Endothelial cell (in vitro differentiated cells): ENCODE data around the gene C5AR2. TPM values are rescaled to one million over a fixed set of nuclear protein-coding genes. Genes with fewer than 3 reads are reported as not detected.
"Not testable (repeated sequence)": the region's sequence is repeated elsewhere in the genome, so short reads cannot be mapped to it uniquely, and the experiment has no call there.

ENCODE experiments used
- DNase-seq: peaks from one replicate; pipeline ENCODE4 v3.0.0; 2021; ENCODE audit warnings: low spot score
- H3K27ac Mint-ChIP-seq: one replicate; pipeline ENCODE4 v1.8.0; 2021; ENCODE audit warnings: mixed read lengths, inconsistent platforms; ENCODE audit not compliant: unreplicated experiment
- H3K27me3 Mint-ChIP-seq: one replicate; pipeline ENCODE4 v1.8.0; 2021; ENCODE audit warnings: mild to moderate bottlenecking, moderate library complexity, mixed read lengths, inconsistent platforms; ENCODE audit not compliant: unreplicated experiment
- H3K36me3 Mint-ChIP-seq: one replicate; pipeline ENCODE4 v1.8.0; 2021; ENCODE audit warnings: mild to moderate bottlenecking, low read depth, mixed read lengths, inconsistent platforms; ENCODE audit not compliant: unreplicated experiment
- H3K4me1 Mint-ChIP-seq: one replicate; pipeline ENCODE4 v1.8.0; 2021; ENCODE audit warnings: mild to moderate bottlenecking, mixed read lengths, inconsistent platforms; ENCODE audit not compliant: unreplicated experiment
- H3K4me3 Mint-ChIP-seq: one replicate; pipeline ENCODE4 v1.8.0; 2021; ENCODE audit warnings: mild to moderate bottlenecking, mixed read lengths, inconsistent platforms; ENCODE audit not compliant: unreplicated experiment
- H3K9me3 Mint-ChIP-seq: one replicate; pipeline ENCODE4 v1.8.0; 2021; ENCODE audit warnings: mixed read lengths, inconsistent platforms; ENCODE audit not compliant: unreplicated experiment
- CTCF ChIP-seq: fragments of 200-600 bp; sonication (generic); IDR thresholded peaks from one replicate; pipeline ENCODE4 v1.5.0; 2021; ENCODE audit warnings: antibody characterized with exemption; ENCODE audit not compliant: unreplicated experiment
- total RNA-seq: library from RNA; stranded (reverse); fragmentation: NEBNext Ultra II Directional; extraction: Animal tissue kit (Norgen Biotek cat#: 25700); gene quantifications from one replicate; pipeline ENCODE4 v1.2.1, GENCODE V29; 2021; ENCODE audit not compliant: unreplicated experiment

Gene C5AR2
- total RNA-seq, 1 donor from 2014 or later, result 0.59 TPM

GRCh38 chr19:47381121-47381520, 49.1 kb downstream of the C5AR2 start:
- no peak for DNase-seq
- H3K4me1 Mint-ChIP-seq, result no peaks in the 10 kb centered on the region
- peaks cover 26% of the 10 kb centered on the region for H3K36me3 Mint-ChIP-seq
- peaks cover 7% of the 10 kb centered on the region for H3K27me3 Mint-ChIP-seq
- TF ChIP-seq CTCF, result no peak
- H3K4me3 Mint-ChIP-seq, result peak overlapping the region; percentile 81
- no peaks in the 10 kb centered on the region for H3K9me3 Mint-ChIP-seq
- H3K27ac Mint-ChIP-seq, result no peak overlapping the region

GRCh38 chr19:47381653-47382279, 49.8 kb downstream of the C5AR2 start:
- Mint-ChIP-seq H3K4me3 (peak overlapping the region; percentile 81), H3K27me3 (peaks cover 7% of the 10 kb centered on the region), H3K9me3 (no peaks in the 10 kb centered on the region), H3K4me1 (no peaks in the 10 kb centered on the region), H3K27ac (no peak overlapping the region), H3K36me3 (peaks cover 25% of the 10 kb centered on the region)
- DNase-seq, result no peak
- no peak for TF ChIP-seq CTCF

GRCh38 chr19:47383890-47384289, 51.9 kb downstream of the C5AR2 start:
- DNase-seq, H3K9me3 Mint-ChIP-seq, H3K27ac Mint-ChIP-seq, H3K27me3 Mint-ChIP-seq, H3K4me3 Mint-ChIP-seq, H3K4me1 Mint-ChIP-seq: not testable (repeated sequence)
- H3K36me3 Mint-ChIP-seq, result peaks cover 15% of the 10 kb centered on the region

- H3K9me3 Mint-ChIP-seq, H3K27ac Mint-ChIP-seq, H3K4me1 Mint-ChIP-seq, H3K27me3 Mint-ChIP-seq, DNase-seq, H3K4me3 Mint-ChIP-seq: not testable (repeated sequence)
- H3K36me3 Mint-ChIP-seq, result peaks cover 12% of the 10 kb centered on the region
These were observed 52.6 kb downstream of the C5AR2 start for GRCh38 chr19:47384533-47384932.

GRCh38 chr19:47386582-47386981, 54.6 kb downstream of the C5AR2 start:
- H3K36me3 Mint-ChIP-seq, H3K4me3 Mint-ChIP-seq, H3K27ac Mint-ChIP-seq, H3K9me3 Mint-ChIP-seq, H3K4me1 Mint-ChIP-seq, DNase-seq: not testable (repeated sequence)
- H3K27me3 Mint-ChIP-seq, result peaks cover 13% of the 10 kb centered on the region

GRCh38 chr19:47387623-47388022, 55.6 kb downstream of the C5AR2 start:
- not testable (repeated sequence) for DNase-seq

GRCh38 chr19:47388721-47389120, 56.7 kb downstream of the C5AR2 start:
- H3K9me3 Mint-ChIP-seq, H3K27ac Mint-ChIP-seq, H3K36me3 Mint-ChIP-seq, H3K4me1 Mint-ChIP-seq, H3K4me3 Mint-ChIP-seq, DNase-seq: not testable (repeated sequence)
- peaks cover 11% of the 10 kb centered on the region for H3K27me3 Mint-ChIP-seq

More at GRCh38 chr19:47387623-47388022, 55.6 kb downstream of the C5AR2 start:
- H3K9me3 Mint-ChIP-seq, H3K4me1 Mint-ChIP-seq, H3K4me3 Mint-ChIP-seq, H3K36me3 Mint-ChIP-seq, H3K27ac Mint-ChIP-seq: not testable (repeated sequence)
- H3K27me3 Mint-ChIP-seq, result peaks cover 13% of the 10 kb centered on the region
